CD4-positive, alpha-beta T cell (primary cell): Measurements from ENCODE around the gene SAE1. TPM values are rescaled to one million over a fixed set of nuclear protein-coding genes. Genes with fewer than 3 reads are reported as not detected.
A peak's percentile ranks its signal among the peaks of the same experiment; 100 is the strongest.

Source experiments
- ATAC-seq: fragments of 200-7000 bp; cut with Tn5 transposase; one replicate; pipeline ENCODE4 v1.10.0; 2022; ENCODE audit warnings: mild to moderate bottlenecking; ENCODE audit not compliant: poor library complexity
- CTCF ChIA-PET: fragments of 350-600 bp; sonication (Branson Sonifier 250); formaldehyde crosslinking; loops from one replicate; lab custom pipeline; 2021; ENCODE audit warnings: antibody characterized with exemption, inconsistent platforms; lab: Charles Lee
- POLR2A ChIA-PET: fragments of 350-600 bp; sonication (Branson Sonifier 250); formaldehyde crosslinking; loops from one replicate; lab custom pipeline; 2021; ENCODE audit warnings: antibody characterized with exemption, inconsistent platforms; lab: Charles Lee
- DNase-seq, 14 experiments: peaks; one replicate each; pipeline ENCODE4 v3.0.0-alpha.2; 2013 to 2020; ENCODE audit warnings: mixed read lengths in 2 of 14
- H3K27ac ChIP-seq, 2 donors: one replicate each; pipeline versions ENCODE4 v1.5.1 to v1.7.0; 2013; ENCODE audit warnings: low read length in 2 of 2, low read depth in 1 of 2, mild to moderate bottlenecking in 1 of 2
- H3K27me3 ChIP-seq, 2 experiments: 1 replicate in 1 of 2; 2 replicates in 1 of 2; pipeline versions ENCODE4 v1.6.1 to v1.7.0; 2013; ENCODE audit warnings: low read length in 2 of 2, control low read depth in 1 of 2, mild to moderate bottlenecking in 1 of 2, moderate library complexity in 1 of 2; ENCODE audit not compliant: insufficient read depth in 2 of 2, control insufficient read depth in 1 of 2
- H3K36me3 ChIP-seq: one replicate; pipeline ENCODE4 v1.6.1; 2013; ENCODE audit warnings: low read length, control low read depth; ENCODE audit not compliant: insufficient read depth
- H3K4me1 ChIP-seq: one replicate; pipeline ENCODE4 v1.6.1; 2013; ENCODE audit warnings: low read length, control low read depth; ENCODE audit not compliant: insufficient read depth
- H3K4me3 ChIP-seq: one replicate; pipeline ENCODE4 v1.5.1; 2013; ENCODE audit warnings: mild to moderate bottlenecking, low read length, moderate library complexity
- H3K9me3 ChIP-seq, 2 experiments: 1 replicate in 1 of 2; 2 replicates in 1 of 2; pipeline versions ENCODE4 v1.6.1 to v1.7.0; 2013; ENCODE audit warnings: low read length in 2 of 2, mild to moderate bottlenecking in 2 of 2, control low read depth in 1 of 2, moderate library complexity in 1 of 2; ENCODE audit not compliant: control insufficient read depth in 1 of 2, insufficient read depth in 1 of 2
- H3K27ac Mint-ChIP-seq: one replicate; pipeline ENCODE4 v1.8.0; 2020; ENCODE audit warnings: mixed read lengths
- H3K27me3 Mint-ChIP-seq: one replicate; pipeline ENCODE4 v1.8.0; 2021; ENCODE audit warnings: mixed read lengths
- H3K36me3 Mint-ChIP-seq: one replicate; pipeline ENCODE4 v1.8.0; 2021; ENCODE audit warnings: low read depth, mixed read lengths
- H3K4me1 Mint-ChIP-seq: one replicate; pipeline ENCODE4 v1.8.0; 2021; ENCODE audit warnings: low read depth, mixed read lengths
- H3K4me3 Mint-ChIP-seq: one replicate; pipeline ENCODE4 v1.8.0; 2020; ENCODE audit warnings: mild to moderate bottlenecking, mixed read lengths
- H3K9me3 Mint-ChIP-seq: one replicate; pipeline ENCODE4 v1.8.0; 2020; ENCODE audit warnings: mixed read lengths
- intact Hi-C, 2 experiments: fragments of 100-400 bp; cut with DNase I in 1 of 2; cut with micrococcal nuclease in 1 of 2; formaldehyde crosslinking; loops; one replicate each; pipeline versions ENCODE4 v1.15.1 to v1.9.0; 2023 to 2025; cut with DNase I, micrococcal nuclease
- total RNA-seq, 174 experiments: library from RNA in 2 of 174; stranded (reverse) in 2 of 174; gene quantifications; one replicate each; pipeline ENCODE4 v1.2.3 and lab custom pipeline; 2021 to 2026
- TF ChIP-seq, protein P1 (sequence below): fragments of 200-600 bp; IDR thresholded peaks from one replicate; pipeline ENCODE4 v1.8.0; 2022; ENCODE audit warnings: antibody characterized with exemption, mild to moderate bottlenecking

Gene SAE1
- total RNA-seq, 2 experiments from 2014 or later: 29.6 to 30.9 TPM

DNA sequence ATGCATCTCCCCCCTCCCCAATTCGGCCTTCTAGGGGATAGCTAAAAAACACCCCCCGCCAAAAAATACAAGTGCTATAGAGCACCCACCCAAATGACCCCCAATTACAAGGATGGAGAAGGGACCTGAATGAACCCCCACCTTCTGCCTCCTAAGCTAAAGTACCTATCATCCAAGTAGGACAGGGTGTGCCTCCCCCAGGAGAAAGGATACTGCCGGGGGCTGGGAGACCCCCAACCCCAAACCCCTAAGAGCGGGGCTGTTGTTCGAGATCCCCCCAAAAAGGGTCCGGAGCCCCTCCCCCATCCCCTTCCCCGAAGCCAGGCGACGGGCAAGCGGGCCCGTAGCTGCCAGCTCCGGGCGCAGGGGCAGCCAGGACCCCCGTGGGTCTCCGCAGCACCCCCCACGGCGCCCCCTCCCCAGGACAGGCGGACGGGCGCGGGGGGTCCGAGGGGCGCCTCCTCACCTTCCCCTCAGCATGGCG is 18.9 kb upstream of the SAE1 start:
- Histone ChIP-seq H3K27me3 (no peaks in the 10 kb centered on the region), H3K4me3 (peak overlapping the region; percentile 82), H3K27ac (peak overlapping the region; percentile 99 to 100), H3K4me1 (peaks cover 39% of the 10 kb centered on the region), H3K36me3 (no peaks in the 10 kb centered on the region), H3K9me3 (no peaks in the 10 kb centered on the region)
- ATAC-seq: no peak
- POLR2A ChIA-PET: interaction anchor here (0.7 to 10.4 kb wide), 14 partner anchors 9 to 251 kb away, joined by 3 to 124 read pairs (median 18); partner anchors contain the start of genes ARHGAP35, CCDC9, INAFM1 and SAE1
- no peaks in the 10 kb centered on the region for H3K27me3 Mint-ChIP-seq
- intact Hi-C loops: loop anchor here (2.0 to 5.0 kb wide), 5 partner anchors 17 to 254 kb away; partner anchors contain the start of gene TMEM160 (in 2 of the 2)
- peaks cover 52% of the 10 kb centered on the region for H3K4me1 Mint-ChIP-seq
- DNase-seq: no peak
- H3K27ac Mint-ChIP-seq: peak overlapping the region; percentile 98
- CTCF ChIA-PET: interaction anchor here (1.1 kb wide), 1 partner anchor 32 kb away, joined by 3 read pairs; no protein-coding TSS in a partner anchor
- peak overlapping the region; percentile 98 for H3K4me3 Mint-ChIP-seq
- H3K36me3 Mint-ChIP-seq: peaks cover 36% of the 10 kb centered on the region
- TF ChIP-seq, protein P1, sequence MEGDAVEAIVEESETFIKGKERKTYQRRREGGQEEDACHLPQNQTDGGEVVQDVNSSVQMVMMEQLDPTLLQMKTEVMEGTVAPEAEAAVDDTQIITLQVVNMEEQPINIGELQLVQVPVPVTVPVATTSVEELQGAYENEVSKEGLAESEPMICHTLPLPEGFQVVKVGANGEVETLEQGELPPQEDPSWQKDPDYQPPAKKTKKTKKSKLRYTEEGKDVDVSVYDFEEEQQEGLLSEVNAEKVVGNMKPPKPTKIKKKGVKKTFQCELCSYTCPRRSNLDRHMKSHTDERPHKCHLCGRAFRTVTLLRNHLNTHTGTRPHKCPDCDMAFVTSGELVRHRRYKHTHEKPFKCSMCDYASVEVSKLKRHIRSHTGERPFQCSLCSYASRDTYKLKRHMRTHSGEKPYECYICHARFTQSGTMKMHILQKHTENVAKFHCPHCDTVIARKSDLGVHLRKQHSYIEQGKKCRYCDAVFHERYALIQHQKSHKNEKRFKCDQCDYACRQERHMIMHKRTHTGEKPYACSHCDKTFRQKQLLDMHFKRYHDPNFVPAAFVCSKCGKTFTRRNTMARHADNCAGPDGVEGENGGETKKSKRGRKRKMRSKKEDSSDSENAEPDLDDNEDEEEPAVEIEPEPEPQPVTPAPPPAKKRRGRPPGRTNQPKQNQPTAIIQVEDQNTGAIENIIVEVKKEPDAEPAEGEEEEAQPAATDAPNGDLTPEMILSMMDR: no peak
- no peaks in the 10 kb centered on the region for H3K9me3 Mint-ChIP-seq

DNA sequence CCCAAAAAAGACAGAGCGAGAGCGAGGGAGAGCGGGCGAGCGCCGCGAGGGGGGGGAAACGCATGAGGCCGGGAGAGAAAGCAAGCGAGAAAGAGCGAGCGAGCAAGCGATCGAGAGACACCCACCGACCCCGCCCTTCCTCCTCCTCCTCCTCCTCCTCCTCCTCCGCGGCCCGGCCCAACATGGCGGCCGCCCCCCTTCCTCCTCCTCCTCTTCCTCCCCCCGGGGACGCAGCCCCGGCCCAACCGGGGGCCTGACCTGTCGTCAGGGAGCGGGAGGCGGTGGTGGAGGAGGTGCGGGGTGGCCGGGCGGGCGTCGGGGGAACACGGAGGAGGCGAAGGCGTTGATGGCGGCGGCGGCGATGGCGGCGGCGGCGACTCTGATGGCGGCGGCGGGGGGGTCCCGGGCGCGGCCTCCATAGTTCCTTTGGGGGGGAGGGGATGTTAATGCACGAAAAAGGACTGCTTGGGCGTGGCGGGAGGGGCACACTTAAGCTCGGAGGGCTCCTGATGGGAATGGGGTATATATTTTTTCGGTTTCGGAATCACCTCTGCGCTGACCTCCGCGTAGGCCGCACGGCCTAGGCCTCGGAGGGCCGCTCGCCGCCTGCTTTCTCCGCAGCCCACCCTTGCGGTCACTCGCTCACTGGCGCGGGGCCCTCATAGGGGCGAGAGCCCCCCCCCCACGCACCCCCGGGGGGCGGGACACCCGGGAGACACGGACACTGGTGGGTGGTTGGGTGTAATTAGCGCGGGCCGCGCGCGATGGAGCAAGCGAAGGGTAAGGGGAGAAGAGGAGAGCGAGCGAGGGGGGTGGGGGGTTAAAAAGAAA is 18.3 kb upstream of the SAE1 start:
- H3K4me3 ChIP-seq: peak overlapping the region; percentile 82
- intact Hi-C loops: loop anchor here (2.0 to 5.0 kb wide), 3 partner anchors 35 to 255 kb away; partner anchors contain the start of gene TMEM160 (in 1 of the 2)
- Mint-ChIP-seq H3K9me3 (no peaks in the 10 kb centered on the region), H3K27me3 (no peaks in the 10 kb centered on the region), H3K4me1 (peaks cover 45% of the 10 kb centered on the region), H3K27ac (peak overlapping the region; percentile 98), H3K36me3 (peaks cover 32% of the 10 kb centered on the region), H3K4me3 (peak overlapping the region; percentile 98)
- no peaks in the 10 kb centered on the region for H3K36me3 ChIP-seq
- POLR2A ChIA-PET: interaction anchor here (0.6 to 10.4 kb wide), 43 partner anchors 10 to 1852 kb away, joined by 3 to 124 read pairs (median 6); partner anchors contain the start of genes ARHGAP35, CALM3, CARD8 and CCDC9
- DNase-seq (peak; percentile 79 to 95 (median 90)), ATAC-seq (peak; percentile 13)
- H3K27me3 ChIP-seq: no peaks in the 10 kb centered on the region
- H3K9me3 ChIP-seq: no peaks in the 10 kb centered on the region
- TF ChIP-seq, protein P1: no peak
- CTCF ChIA-PET: interaction anchor here (0.7 to 1.9 kb wide), 6 partner anchors 19 to 132 kb away, joined by 3 to 13 read pairs (median 4); partner anchors contain the start of gene SAE1
- peak overlapping the region; percentile 99 to 100 for H3K27ac ChIP-seq
- peaks cover 33% of the 10 kb centered on the region for H3K4me1 ChIP-seq
